Fibroblast of villous mesenchyme (primary cell): ENCODE results near the gene BCO2. TPM values are rescaled to one million over a fixed set of nuclear protein-coding genes. Genes with fewer than 3 reads are reported as not detected.

ENCODE experiments used
- DNase-seq: peaks from one replicate; pipeline ENCODE4 v3.0.0-alpha.2; 2010; ENCODE audit warnings: low read depth
- H3K4me3 ChIP-seq: 2 replicates; pipeline ENCODE4 v1.5.1; 2011; ENCODE audit warnings: low read depth, mild to moderate bottlenecking, low read length
- CTCF ChIP-seq: IDR thresholded peaks from 2 replicates; pipeline ENCODE4 v1.5.1; 2012; ENCODE audit warnings: low read depth, mild to moderate bottlenecking, low read length; ENCODE audit not compliant: insufficient read depth
- total RNA-seq: library from RNA; depleted of rRNA; stranded (reverse); fragments of >200 nt; gene quantifications from 2 replicates; pipeline ENCODE4 v1.2.3, GENCODE V29; 2012

BCO2 gene, protein sequence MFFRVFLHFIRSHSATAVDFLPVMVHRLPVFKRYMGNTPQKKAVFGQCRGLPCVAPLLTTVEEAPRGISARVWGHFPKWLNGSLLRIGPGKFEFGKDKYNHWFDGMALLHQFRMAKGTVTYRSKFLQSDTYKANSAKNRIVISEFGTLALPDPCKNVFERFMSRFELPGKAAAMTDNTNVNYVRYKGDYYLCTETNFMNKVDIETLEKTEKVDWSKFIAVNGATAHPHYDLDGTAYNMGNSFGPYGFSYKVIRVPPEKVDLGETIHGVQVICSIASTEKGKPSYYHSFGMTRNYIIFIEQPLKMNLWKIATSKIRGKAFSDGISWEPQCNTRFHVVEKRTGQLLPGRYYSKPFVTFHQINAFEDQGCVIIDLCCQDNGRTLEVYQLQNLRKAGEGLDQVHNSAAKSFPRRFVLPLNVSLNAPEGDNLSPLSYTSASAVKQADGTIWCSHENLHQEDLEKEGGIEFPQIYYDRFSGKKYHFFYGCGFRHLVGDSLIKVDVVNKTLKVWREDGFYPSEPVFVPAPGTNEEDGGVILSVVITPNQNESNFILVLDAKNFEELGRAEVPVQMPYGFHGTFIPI
- total RNA-seq = 0.97 and 3.0 TPM in 2 replicates

- DNase-seq = peak; percentile 93
- peak within 1 kb of the TSS; percentile 95 for H3K4me3 ChIP-seq
- TF ChIP-seq CTCF = peak; percentile 91
Observed at GRCh38 chr11:112174789-112175598, at the start of gene BCO2. BCO2 (plus strand) TSS chr11:112175512; CDS start chr11:112175602, 90 bp downstream.

DNA sequence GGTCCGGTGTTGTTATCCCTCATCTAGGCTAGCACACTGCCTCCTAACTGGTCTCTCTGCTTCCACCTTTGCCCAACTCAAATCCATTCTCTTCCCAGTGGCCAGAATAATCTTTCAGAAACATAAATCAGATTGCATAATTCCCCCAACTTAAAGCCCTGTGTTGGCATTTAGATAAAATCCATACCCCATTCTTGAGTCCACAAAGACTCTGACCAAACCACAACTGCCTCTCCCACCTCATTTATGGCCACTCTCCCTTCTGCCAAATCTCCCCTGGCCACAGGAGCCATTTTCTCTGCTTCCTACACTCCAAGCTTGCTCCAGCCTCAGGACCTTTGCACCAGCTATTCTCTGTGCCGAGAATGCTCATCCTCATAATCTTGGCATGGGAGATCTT is 48.3 kb upstream of the BCO2 start:
- no peak overlapping the region for H3K4me3 ChIP-seq
- no peak for TF ChIP-seq CTCF
- peak; percentile 73 for DNase-seq

GRCh38 chr11:112128483-112129121 is 46.7 kb upstream of the BCO2 start:
- TF ChIP-seq CTCF = no peak
- H3K4me3 ChIP-seq = no peak overlapping the region
- DNase-seq = peak; percentile 84

DNA sequence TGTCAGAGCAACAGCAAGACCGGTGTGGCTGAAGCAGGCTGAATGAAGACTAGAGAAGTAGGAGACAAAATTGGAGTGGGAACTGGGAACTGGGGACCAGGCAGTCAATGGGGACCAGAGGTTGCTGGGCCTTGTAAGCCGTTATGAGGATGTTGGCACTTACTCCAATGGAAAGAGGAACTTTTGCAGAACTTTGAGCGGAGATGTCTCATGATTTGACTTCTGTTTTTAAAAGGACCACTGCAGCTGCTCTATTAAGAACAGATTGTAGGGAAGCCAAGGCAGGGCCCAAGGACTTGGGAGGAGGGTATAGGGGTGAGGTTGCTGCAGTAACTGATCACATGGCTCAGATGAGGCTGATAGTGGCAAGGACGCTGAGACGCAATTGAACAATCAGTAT is 45.7 kb upstream of the BCO2 start:
- no peak for DNase-seq
- no peak for TF ChIP-seq CTCF
- no peak overlapping the region for H3K4me3 ChIP-seq

DNA sequence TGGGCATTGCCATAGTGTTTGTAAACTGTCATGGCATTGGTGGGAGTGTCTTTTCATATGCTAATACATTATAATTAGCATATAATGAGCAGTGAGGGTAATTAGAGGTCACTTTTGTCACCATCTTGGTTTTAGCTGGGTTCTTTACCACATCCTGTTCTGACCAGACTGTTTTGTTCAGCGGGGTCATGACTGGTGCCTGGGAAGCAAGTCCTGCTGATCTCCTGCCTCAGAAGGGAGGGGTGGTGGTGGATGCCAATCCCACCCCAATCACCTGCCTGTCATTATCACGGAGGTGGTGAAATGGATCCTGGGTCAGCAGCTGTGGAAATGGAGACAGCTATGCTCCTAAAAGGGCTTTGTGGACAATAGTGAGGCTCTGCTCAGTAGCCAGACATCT is 42.6 kb upstream of the BCO2 start:
- no peak for TF ChIP-seq CTCF
- DNase-seq = no peak
- H3K4me3 ChIP-seq = no peak overlapping the region

DNA sequence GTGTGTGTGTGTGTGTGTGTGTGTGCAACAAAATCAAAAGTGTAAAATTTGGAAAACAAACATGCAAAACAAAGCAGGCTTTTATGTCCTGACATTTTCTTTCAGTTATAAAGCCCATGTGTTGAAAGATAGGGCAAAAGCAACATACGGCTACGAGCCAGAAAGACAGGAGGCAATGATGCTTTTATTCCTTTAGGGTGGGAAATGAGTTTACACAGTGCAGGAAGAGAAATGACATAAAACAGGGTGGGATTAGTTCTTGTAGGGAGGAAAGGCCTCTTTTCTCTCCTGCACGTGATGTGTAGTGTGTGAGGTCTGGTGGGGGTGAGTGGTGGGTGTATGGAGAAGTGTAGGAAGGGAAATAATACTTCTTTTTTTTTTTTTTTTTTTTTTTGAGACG is 40.8 kb upstream of the BCO2 start:
- TF ChIP-seq CTCF = no peak
- no peak for DNase-seq
- H3K4me3 ChIP-seq = no peak overlapping the region
